Muscle of arm (tissue), 12 donors: ENCODE measurements around the gene XG. TPM values are rescaled to one million over a fixed set of nuclear protein-coding genes. Genes with fewer than 3 reads are reported as not detected.
"Not testable (repeated sequence)": the region's sequence is repeated elsewhere in the genome, so short reads cannot be mapped to it uniquely, and the experiment has no call there.

Experiments
- DNase-seq: peaks from one replicate; pipeline ENCODE4 v3.0.0-alpha.2; 2013
- polyA plus RNA-seq, 12 donors: library from polyadenylated mRNA; unstranded; fragments of 120-200 nt; gene quantifications; one replicate each; pipeline ENCODE4 v1.2.1, GENCODE V29; 2013; ENCODE audit not compliant: insufficient read length in 12 of 12

Gene XG
- polyA plus RNA-seq, 12 donors, result 0.20 to 4.6 (median 1.6) TPM; not detected in 2

GRCh38 chrX:2732649-2733048 lies 19.2 kb upstream of the XG start:
- DNase-seq, result no peak

GRCh38 chrX:2733286-2733685 lies 18.6 kb upstream of the XG start:
- no peak for DNase-seq

- DNase-seq, result no peak
Observed at GRCh38 chrX:2735270-2735669, 16.6 kb upstream of the XG start.

GRCh38 chrX:2740672-2741071 lies 11.2 kb upstream of the XG start:
- DNase-seq, result no peak

GRCh38 chrX:2741386-2741785 lies 10.5 kb upstream of the XG start:
- DNase-seq, result no peak

- not testable (repeated sequence) for DNase-seq
Observed at GRCh38 chrX:2746250-2746649, 5.6 kb upstream of the XG start.

- no peak for DNase-seq
Observed at GRCh38 chrX:2748171-2748814, 3.5 kb upstream of the XG start.

- no peak for DNase-seq
Observed at GRCh38 chrX:2748815-2749188, 3.0 kb upstream of the XG start.

GRCh38 chrX:2751291-2751690 lies 549 bp upstream of the XG start:
- no peak for DNase-seq

GRCh38 chrX:2752441-2752840 lies 601 bp downstream of the XG start:
- DNase-seq, result not testable (repeated sequence)

- DNase-seq, result not testable (repeated sequence)
Observed at GRCh38 chrX:2755163-2755715, 3.4 kb downstream of the XG start.

GRCh38 chrX:2756548-2756947 lies 4.7 kb downstream of the XG start:
- no peak for DNase-seq

GRCh38 chrX:2761246-2761645 lies 9.4 kb downstream of the XG start:
- no peak for DNase-seq

GRCh38 chrX:2762671-2763070 lies 10.8 kb downstream of the XG start:
- DNase-seq, result not testable (repeated sequence)

GRCh38 chrX:2764766-2765548 lies 13.1 kb downstream of the XG start:
- DNase-seq, result not testable (repeated sequence)

GRCh38 chrX:2765549-2765830 lies 13.7 kb downstream of the XG start:
- DNase-seq, result no peak

- DNase-seq, result no peak
Observed at GRCh38 chrX:2766906-2767305, 15.1 kb downstream of the XG start.

- DNase-seq, result no peak
Observed at GRCh38 chrX:2767631-2768455, 16.0 kb downstream of the XG start.

- DNase-seq, result no peak
Observed at GRCh38 chrX:2769615-2770014, 17.8 kb downstream of the XG start.

GRCh38 chrX:2773166-2774055 lies 21.6 kb downstream of the XG start:
- not testable (repeated sequence) for DNase-seq

- no peak for DNase-seq
Observed at GRCh38 chrX:2774057-2774456, 22.2 kb downstream of the XG start.

- no peak for DNase-seq
Observed at GRCh38 chrX:2774776-2775175, 22.9 kb downstream of the XG start.
